ENCODE results near the gene MAP2K2. TPM values are rescaled to one million over a fixed set of nuclear protein-coding genes. Genes with fewer than 3 reads are reported as not detected.
"Not testable (repeated sequence)": the region's sequence is repeated elsewhere in the genome, so short reads cannot be mapped to it uniquely, and the experiment has no call there.

MAP2K2 gene
- total RNA-seq, 1 experiment from 2014 or later = 84.3 TPM

GRCh38 chr19:4130744-4131438 is 7.0 kb upstream of the MAP2K2 start:
- peak; percentile 66 for DNase-seq (ENCODE audit: low spot score)

DNA sequence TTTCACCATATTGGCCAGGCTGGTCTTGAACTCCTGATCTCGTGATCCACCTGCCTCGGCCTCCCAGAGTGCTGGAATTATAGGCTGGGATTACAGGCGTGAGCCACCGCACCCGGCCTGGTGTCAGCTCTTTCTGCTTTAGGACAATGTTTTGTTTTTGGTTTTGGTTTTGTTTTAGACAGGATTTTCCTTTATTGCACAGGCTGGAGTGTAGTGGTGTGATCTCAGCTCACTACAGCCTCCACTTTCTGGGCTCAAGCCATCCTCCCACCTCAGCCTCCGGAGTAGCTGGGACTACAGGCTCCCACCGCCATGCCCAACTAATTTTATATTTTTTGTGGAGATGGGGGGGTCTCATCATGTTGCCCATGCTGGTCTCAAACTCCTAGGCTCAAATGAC is 5.1 kb upstream of the MAP2K2 start:
- DNase-seq (ENCODE audit: low spot score) = not testable (repeated sequence)

DNA sequence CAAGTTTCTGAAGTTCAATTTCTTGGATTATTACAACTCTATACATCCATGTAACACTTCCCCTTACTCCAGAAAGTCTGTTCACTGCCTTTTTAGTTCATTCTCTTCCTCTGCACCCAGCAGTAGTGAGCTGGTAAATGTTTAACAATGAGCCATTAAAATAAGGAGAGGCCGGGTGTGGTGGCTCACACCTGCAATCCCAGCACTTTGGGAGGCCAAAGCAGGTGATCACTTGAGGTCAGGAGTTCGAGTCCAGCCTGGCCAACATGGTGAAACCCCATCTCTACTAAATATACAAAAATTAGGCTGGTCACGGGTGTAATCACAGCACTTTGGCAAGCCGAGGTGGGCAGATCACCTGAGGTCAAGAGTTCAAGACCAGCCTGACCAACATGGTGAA is 3.4 kb upstream of the MAP2K2 start:
- not testable (repeated sequence) for DNase-seq (ENCODE audit: low spot score)

DNA sequence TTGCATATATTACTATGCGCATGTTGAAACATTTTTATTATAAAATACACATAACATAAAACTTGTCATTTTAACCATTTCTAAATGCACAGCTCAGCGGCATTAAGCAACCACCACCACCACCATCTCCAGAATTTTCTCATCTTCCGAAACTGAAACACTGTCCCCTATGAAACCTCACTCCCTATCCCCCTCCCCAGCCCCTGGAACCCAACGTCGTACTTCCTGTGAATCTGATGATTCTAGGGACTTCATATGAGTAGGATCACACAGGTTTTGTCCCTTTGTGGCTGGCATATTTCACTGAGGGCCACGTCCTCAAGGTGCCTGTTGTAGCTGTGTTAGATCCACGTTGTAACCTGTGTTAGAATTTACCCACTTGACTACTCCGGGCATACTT is 716 bp upstream of the MAP2K2 start:
- no peak for DNase-seq (ENCODE audit: low spot score)

DNA sequence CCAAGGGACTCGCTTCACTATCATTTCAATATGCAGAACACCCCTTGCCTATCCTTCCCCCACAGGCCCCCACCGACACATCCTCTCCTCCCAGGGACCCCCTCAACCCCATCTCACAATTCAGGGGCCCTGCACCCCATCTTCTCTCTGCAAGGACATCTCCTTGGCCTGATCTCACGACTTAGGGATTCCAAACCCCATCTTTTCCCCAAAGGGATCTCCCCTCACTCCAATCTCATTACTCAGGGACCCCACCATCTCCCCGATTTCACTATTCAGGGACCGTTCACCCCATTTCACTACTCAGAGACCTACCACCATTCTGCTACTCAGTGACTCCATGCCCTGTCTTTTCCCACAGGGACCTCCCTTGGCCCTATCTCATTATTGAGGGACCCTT is 1.4 kb downstream of the MAP2K2 start:
- DNase-seq (ENCODE audit: low spot score) = no peak

GRCh38 chr19:4121815-4122214 is 2.1 kb downstream of the MAP2K2 start:
- DNase-seq (ENCODE audit: low spot score) = no peak

DNA sequence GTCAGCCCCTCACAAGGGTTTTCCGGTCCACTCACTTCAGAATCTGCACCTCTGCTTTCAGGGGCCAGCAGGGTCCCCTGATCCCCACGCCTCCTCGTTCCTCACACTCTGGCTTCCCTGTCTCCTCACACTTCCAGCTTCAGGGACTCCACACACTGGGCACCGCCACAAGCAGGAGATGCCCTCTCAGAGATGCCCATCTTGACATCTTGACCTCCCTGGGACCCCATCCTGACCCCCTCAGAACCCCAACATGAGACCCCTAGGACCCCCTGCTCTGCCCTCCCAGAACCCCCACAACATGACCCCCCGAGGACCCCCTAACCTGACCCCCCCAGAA is 2.7 kb downstream of the MAP2K2 start:
- DNase-seq (ENCODE audit: low spot score) = no peak

DNA sequence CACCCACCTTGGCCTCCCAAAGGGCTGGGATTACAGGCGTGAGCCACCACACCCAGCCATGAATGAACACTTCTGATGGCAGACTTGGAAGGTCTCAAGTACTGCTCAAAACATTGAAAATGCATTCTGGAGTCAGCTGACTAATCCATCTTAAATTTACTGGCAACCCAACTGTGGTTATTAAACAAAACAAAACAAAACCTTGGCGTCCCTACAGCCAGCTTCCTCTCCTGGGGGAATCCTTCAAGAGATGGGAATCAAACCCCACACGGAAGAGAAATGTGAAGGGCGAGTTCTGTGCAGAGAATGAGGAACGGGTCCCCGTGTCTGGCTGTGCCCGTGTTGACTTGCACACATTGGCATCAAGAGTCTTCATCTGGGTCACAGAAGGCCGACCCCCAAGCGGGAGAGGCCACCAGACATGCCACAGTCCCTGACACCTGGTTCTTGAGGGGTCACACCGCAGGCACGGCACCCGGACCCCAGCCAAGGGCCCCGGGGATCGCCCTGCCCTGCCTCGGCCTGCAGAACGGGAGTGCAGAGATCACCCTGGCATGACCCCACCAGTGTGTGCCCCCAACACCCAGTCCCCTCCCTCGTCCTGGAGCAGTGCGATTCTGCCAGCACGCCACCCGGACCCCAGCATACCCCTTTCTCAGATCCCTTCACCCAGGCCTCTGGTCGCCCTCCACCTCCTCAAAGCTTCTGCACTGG is 3.2 kb downstream of the MAP2K2 start:
- no peak for DNase-seq (ENCODE audit: low spot score)

GRCh38 chr19:4119763-4120162 is 4.2 kb downstream of the MAP2K2 start:
- no peak for DNase-seq (ENCODE audit: low spot score)

DNA sequence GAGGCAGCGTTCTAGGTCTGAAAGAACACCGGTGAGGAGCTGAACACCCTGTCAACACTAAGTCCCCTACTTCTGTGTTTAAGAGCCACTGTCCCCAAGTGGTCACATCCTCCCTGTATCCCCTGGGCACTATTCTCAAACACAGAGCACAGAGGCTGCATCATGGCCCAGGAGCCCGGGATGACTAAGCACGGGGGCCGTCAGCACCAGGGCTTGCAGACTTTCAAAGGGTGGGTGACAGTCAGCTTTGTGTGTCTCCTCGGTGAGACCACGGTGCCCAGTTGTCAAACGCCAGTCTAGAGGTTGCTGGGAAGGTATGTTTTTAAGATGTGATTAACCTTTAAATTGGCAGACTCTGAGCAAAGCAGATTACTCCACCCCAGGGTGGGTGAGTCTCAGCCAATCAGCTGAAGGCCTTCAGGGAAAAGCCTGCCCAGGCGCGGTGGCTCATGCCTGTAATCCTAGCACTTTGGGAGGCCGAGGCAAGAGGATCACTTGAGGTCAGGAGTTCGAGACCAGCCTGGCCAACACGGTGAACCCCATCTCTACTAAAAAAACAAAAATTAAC is 8.0 kb downstream of the MAP2K2 start:
- no peak for DNase-seq (ENCODE audit: low spot score)

GRCh38 chr19:4115050-4115817 is 8.7 kb downstream of the MAP2K2 start:
- DNase-seq (ENCODE audit: low spot score) = no peak

- no peak for DNase-seq (ENCODE audit: low spot score)
Measured at GRCh38 chr19:4114181-4114580, 9.7 kb downstream of the MAP2K2 start.

DNA sequence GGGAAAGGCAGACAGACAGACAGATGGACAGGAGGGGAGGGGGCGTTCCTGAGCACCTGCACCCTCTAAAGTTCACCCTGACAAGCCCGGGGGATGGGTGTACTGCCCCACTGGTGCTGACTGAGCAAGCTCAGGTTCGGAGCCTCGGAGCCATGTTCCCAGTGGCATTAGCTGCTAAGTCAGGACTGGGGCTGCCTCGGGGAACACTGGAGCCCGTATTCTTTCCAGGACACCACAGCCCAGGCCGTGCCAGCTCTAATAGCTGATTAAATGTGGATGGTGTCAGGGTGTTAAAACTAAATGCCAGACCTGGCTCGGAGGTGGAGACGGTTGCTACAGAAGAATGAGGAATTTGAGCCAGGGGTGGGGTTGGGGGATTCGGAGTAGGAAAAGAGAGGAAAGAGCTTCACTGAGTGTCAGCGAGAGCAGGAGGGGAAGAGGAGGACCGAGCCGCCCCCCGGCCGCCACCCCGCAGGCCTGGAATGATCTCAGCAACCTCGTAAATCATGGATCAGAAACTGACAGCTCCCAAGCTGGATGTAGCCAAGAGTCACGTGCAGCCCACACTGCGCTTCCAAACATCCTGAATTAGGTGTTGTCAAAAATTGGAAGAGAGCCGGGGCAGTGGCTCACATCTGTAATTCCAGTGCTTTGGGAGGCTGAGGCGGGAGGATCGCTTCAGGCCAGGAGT is 10.4 kb downstream of the MAP2K2 start:
- DNase-seq (ENCODE audit: low spot score) = no peak

DNA sequence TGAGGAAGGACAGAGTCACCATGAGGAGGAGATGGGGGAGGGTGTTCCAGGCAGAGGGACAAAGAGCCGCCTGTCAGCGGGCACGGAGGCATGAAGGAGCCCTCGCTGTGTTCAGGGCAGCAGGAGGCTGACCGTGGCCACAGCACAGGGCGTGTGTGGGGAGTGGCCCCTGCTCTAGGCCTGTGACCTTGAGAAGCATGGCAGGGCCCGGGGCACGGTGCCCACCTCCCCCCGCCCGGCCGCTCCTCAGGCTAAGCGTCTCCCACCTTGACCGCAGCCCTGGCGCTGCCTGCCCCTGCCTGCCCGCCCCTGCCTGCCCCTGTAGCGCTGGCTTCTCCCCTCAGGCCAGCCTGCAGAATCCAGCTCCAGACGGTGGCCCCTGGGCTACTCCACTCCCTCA is 11.6 kb downstream of the MAP2K2 start:
- DNase-seq (ENCODE audit: low spot score) = no peak

DNA sequence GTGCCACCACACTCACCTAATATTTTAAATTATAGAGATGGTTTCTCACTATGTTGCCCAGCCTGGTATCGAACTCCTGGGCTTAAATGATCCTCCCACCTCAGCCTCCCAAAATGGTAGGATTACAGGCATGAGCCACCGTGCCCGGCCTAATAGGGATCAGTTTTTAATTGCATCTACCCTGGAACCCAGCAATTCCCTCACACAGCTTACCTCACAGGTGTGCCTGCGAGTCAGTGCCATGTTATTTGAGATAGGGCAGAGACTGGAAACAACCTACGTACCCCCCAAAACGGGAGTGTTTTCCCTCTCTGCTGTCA is 14.3 kb downstream of the MAP2K2 start:
- DNase-seq (ENCODE audit: low spot score) = no peak

GRCh38 chr19:4108767-4109625 is 14.9 kb downstream of the MAP2K2 start:
- DNase-seq (ENCODE audit: low spot score) = no peak

- DNase-seq (ENCODE audit: low spot score) = no peak
Measured at GRCh38 chr19:4103080-4103433, 20.9 kb downstream of the MAP2K2 start.

- no peak for DNase-seq (ENCODE audit: low spot score)
Measured at GRCh38 chr19:4102339-4103079, 21.4 kb downstream of the MAP2K2 start.

- no peak for DNase-seq (ENCODE audit: low spot score)
Measured at GRCh38 chr19:4101496-4101770, 22.5 kb downstream of the MAP2K2 start.

- DNase-seq (ENCODE audit: low spot score) = no peak
Measured at GRCh38 chr19:4100647-4101495, 23.1 kb downstream of the MAP2K2 start.
